Osteoblast (primary cell): ENCODE results near the gene NIT2. TPM values are rescaled to one million over a fixed set of nuclear protein-coding genes. Genes with fewer than 3 reads are reported as not detected.
A peak's percentile ranks its signal among the peaks of the same experiment; 100 is the strongest.

Source experiments
- DNase-seq: peaks from one replicate; pipeline ENCODE4 v3.0.0; 2011; ENCODE audit warnings: low spot score, mixed read lengths; ENCODE audit not compliant: insufficient read length; ENCODE audit errors: missing footprints
- H2AFZ ChIP-seq: 2 replicates; pipeline ENCODE4 v1.6.0; 2011; ENCODE audit warnings: mild to moderate bottlenecking, low read length
- H3K27ac ChIP-seq: 2 replicates; pipeline ENCODE4 v1.5.1; 2011; ENCODE audit warnings: mild to moderate bottlenecking, low read depth, low read length, moderate library complexity
- H3K27me3 ChIP-seq: 2 replicates; pipeline ENCODE4 v1.6.0; 2012; ENCODE audit warnings: mild to moderate bottlenecking, control low read depth, inconsistent platforms, low read length, moderate library complexity; ENCODE audit not compliant: insufficient read depth
- H3K36me3 ChIP-seq: 2 replicates; pipeline ENCODE4 v1.5.1; 2011; ENCODE audit warnings: mild to moderate bottlenecking, low read length, control low read depth, moderate library complexity; ENCODE audit not compliant: insufficient read depth
- H3K4me1 ChIP-seq: 2 replicates; pipeline ENCODE4 v1.5.1; 2011; ENCODE audit warnings: mild to moderate bottlenecking, low read length, control low read depth, moderate library complexity; ENCODE audit not compliant: insufficient read depth
- H3K4me2 ChIP-seq: 2 replicates; pipeline ENCODE4 v1.6.0; 2011; ENCODE audit warnings: mild to moderate bottlenecking, low read length; ENCODE audit not compliant: insufficient read depth
- H3K4me3 ChIP-seq: fragments of 200-600 bp; sonication (generic); 3 replicates; pipeline ENCODE4 v1.5.1; 2012; ENCODE audit warnings: mild to moderate bottlenecking, low read length, inconsistent platforms; ENCODE audit not compliant: insufficient read depth
- H3K79me2 ChIP-seq: 2 replicates; pipeline ENCODE4 v1.6.0; 2012; ENCODE audit warnings: mild to moderate bottlenecking, low read length, control low read depth, inconsistent platforms; ENCODE audit not compliant: insufficient read depth
- H3K9me3 ChIP-seq: 2 replicates; pipeline ENCODE4 v1.5.1; 2011; ENCODE audit warnings: low read depth, low read length, control low read depth
- H4K20me1 ChIP-seq: 2 replicates; pipeline ENCODE4 v1.6.0; 2012; ENCODE audit warnings: mild to moderate bottlenecking, low read length, control low read depth; ENCODE audit not compliant: insufficient read depth
- total RNA-seq: library from RNA; depleted of rRNA; stranded (reverse); fragments of >200 nt; gene quantifications from 2 replicates; pipeline ENCODE4 v1.2.3, GENCODE V29; 2012
- TF ChIP-seq, protein P1 (sequence below): IDR thresholded peaks from 2 replicates; pipeline ENCODE4 v1.5.1; 2011; ENCODE audit warnings: mild to moderate bottlenecking, low read depth, low read length, moderate library complexity; ENCODE audit errors: extremely low read depth

Gene NIT2
- total RNA-seq, 1 donor, result 18.1 TPM

DNA sequence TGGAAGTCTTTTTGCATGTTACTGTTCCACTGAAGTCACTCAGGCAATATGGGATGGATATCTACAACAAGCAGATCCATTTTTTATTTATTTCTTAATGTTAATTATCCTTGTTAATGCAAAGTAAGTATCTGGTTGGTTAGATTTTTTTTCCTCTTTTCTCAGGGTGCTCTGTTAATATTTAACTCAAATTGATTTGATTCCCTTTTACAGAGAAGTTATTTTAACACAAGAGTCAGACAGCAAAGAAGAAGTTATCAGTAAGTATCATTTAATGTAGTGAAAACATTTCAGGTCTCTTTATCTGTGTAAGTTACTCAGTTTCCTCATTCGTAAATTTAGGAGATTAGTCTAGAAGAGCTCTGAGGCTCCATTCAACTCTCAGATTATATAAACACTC is 39.5 kb upstream of the NIT2 start:
- no peaks in the 10 kb centered on the region for H3K9me3 ChIP-seq
- no peak overlapping the region for H3K27ac ChIP-seq
- no peaks in the 10 kb centered on the region for H3K27me3 ChIP-seq
- no peak for DNase-seq
- peaks cover 7% of the 10 kb centered on the region for H3K4me1 ChIP-seq
- H3K79me2 ChIP-seq, result peaks cover 8% of the 10 kb centered on the region
- H3K36me3 ChIP-seq, result peaks cover 68% of the 10 kb centered on the region
- H4K20me1 ChIP-seq, result no peaks in the 10 kb centered on the region
- H2AFZ ChIP-seq, result no peak overlapping the region
- TF ChIP-seq, protein P1, sequence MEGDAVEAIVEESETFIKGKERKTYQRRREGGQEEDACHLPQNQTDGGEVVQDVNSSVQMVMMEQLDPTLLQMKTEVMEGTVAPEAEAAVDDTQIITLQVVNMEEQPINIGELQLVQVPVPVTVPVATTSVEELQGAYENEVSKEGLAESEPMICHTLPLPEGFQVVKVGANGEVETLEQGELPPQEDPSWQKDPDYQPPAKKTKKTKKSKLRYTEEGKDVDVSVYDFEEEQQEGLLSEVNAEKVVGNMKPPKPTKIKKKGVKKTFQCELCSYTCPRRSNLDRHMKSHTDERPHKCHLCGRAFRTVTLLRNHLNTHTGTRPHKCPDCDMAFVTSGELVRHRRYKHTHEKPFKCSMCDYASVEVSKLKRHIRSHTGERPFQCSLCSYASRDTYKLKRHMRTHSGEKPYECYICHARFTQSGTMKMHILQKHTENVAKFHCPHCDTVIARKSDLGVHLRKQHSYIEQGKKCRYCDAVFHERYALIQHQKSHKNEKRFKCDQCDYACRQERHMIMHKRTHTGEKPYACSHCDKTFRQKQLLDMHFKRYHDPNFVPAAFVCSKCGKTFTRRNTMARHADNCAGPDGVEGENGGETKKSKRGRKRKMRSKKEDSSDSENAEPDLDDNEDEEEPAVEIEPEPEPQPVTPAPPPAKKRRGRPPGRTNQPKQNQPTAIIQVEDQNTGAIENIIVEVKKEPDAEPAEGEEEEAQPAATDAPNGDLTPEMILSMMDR, result no peak
- no peak overlapping the region for H3K4me2 ChIP-seq
- no peak overlapping the region for H3K4me3 ChIP-seq

GRCh38 chr3:100297784-100298183 is 36.8 kb upstream of the NIT2 start:
- Histone ChIP-seq H3K27ac (peak overlapping the region; percentile 62), H3K4me3 (no peak overlapping the region)

DNA sequence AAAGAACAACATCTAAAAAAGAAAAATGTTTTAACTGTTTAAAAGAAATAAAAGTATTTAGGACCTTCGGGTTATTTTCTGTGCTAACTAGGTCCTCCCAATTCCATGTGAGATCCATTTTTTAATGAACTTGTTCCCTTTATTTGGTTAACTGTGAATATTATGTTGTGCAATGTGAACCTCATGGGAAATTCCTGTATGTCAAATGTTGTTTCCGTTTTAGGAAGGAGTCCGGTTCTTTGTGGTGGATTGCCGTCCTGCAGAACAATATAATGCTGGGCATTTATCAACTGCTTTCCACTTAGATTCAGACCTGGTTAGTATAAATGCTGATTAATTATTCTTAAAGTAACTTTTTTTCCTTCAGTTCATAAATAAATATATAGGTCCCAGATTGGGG is 35.5 kb upstream of the NIT2 start:
- Histone ChIP-seq H2AFZ (no peak overlapping the region), H3K4me2 (no peak overlapping the region), H3K79me2 (peaks cover 3% of the 10 kb centered on the region), H3K4me3 (no peak overlapping the region), H3K27me3 (no peaks in the 10 kb centered on the region), H3K9me3 (no peaks in the 10 kb centered on the region), H4K20me1 (no peaks in the 10 kb centered on the region), H3K27ac (no peak overlapping the region), H3K36me3 (peaks cover 68% of the 10 kb centered on the region), H3K4me1 (peaks cover 7% of the 10 kb centered on the region)
- TF ChIP-seq, protein P1, result no peak
- no peak for DNase-seq

More at GRCh38 chr3:100297784-100298183, 36.8 kb upstream of the NIT2 start:
- no peaks in the 10 kb centered on the region for H3K27me3 ChIP-seq
- no peak overlapping the region for H2AFZ ChIP-seq
- H3K9me3 ChIP-seq, result no peaks in the 10 kb centered on the region
- H3K79me2 ChIP-seq, result peaks cover 3% of the 10 kb centered on the region
- peaks cover 73% of the 10 kb centered on the region for H3K36me3 ChIP-seq
- no peak overlapping the region for H3K4me2 ChIP-seq
- no peaks in the 10 kb centered on the region for H4K20me1 ChIP-seq
- TF ChIP-seq, protein P1, result no peak
- peaks cover 7% of the 10 kb centered on the region for H3K4me1 ChIP-seq
- peak; percentile 31 for DNase-seq

DNA sequence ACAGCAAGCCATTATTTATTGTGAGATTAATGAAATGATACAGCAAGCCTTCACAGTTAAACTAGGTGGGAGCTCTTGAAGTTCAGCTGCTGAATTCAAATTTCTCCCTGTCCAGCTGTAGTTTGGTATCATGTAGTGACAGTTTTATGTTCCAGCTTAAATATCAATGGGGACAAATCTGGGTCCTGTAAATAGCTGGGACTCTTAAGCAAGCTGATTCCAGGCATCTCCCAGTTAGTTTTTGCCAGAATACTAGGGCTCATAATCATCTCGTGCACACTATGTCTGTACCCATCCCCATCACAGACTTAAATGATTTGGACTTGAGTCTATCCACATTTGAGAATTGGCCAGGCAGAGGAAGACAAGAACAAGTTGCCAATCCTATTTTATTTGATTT is 27.9 kb upstream of the NIT2 start:
- Histone ChIP-seq H3K4me3 (no peak overlapping the region), H3K27ac (no peak overlapping the region), H3K27me3 (no peaks in the 10 kb centered on the region), H3K4me1 (peaks cover 8% of the 10 kb centered on the region), H3K79me2 (no peaks in the 10 kb centered on the region), H2AFZ (no peak overlapping the region), H3K9me3 (no peaks in the 10 kb centered on the region), H3K4me2 (no peak overlapping the region), H4K20me1 (no peaks in the 10 kb centered on the region), H3K36me3 (peaks cover 55% of the 10 kb centered on the region)
- DNase-seq, result no peak
- TF ChIP-seq, protein P1, result no peak
